ENCODE results near the gene CCDC85B. TPM values are rescaled to one million over a fixed set of nuclear protein-coding genes. Genes with fewer than 3 reads are reported as not detected.

Gene CCDC85B
- total RNA-seq, 1 donor from 2014 or later: 12.8 TPM

- no peak overlapping the region for H3K27ac Mint-ChIP-seq
- no peaks in the 10 kb centered on the region for H3K27me3 Mint-ChIP-seq (ENCODE audit: low read depth)
- H3K9me3 Mint-ChIP-seq: no peaks in the 10 kb centered on the region
- no peak for TF ChIP-seq CTCF (IDR thresholded peaks at IDR 0.05; ENCODE audit: unreplicated experiment)
- no peak overlapping the region for H3K4me3 Mint-ChIP-seq
- H3K4me1 Mint-ChIP-seq: peaks cover 21% of the 10 kb centered on the region
- peaks cover 16% of the 10 kb centered on the region for H3K36me3 Mint-ChIP-seq
- DNase-seq (ENCODE audit: low spot score in 2 of 2, unreplicated experiment in 2 of 2): peak in 1 of 2 experiments; percentile 8
Measured at GRCh38 chr11:65883058-65883761, 7.3 kb upstream of the CCDC85B start.

- Mint-ChIP-seq H3K4me1 (peaks cover 27% of the 10 kb centered on the region), H3K9me3 (no peaks in the 10 kb centered on the region), H3K36me3 (peaks cover 16% of the 10 kb centered on the region), H3K4me3 (no peak overlapping the region), H3K27ac (no peak overlapping the region), H3K27me3 (ENCODE audit: low read depth) (no peaks in the 10 kb centered on the region)
- peak in 1 of 2 experiments; percentile 16 for DNase-seq (ENCODE audit: low spot score in 2 of 2, unreplicated experiment in 2 of 2)
- TF ChIP-seq CTCF (IDR thresholded peaks at IDR 0.05; ENCODE audit: unreplicated experiment): no peak
Measured at GRCh38 chr11:65883786-65884715, 6.4 kb upstream of the CCDC85B start.

- Mint-ChIP-seq H3K36me3 (peaks cover 16% of the 10 kb centered on the region), H3K9me3 (no peaks in the 10 kb centered on the region), H3K4me1 (peaks cover 33% of the 10 kb centered on the region), H3K27ac (peak overlapping the region; percentile 47), H3K27me3 (ENCODE audit: low read depth) (no peaks in the 10 kb centered on the region), H3K4me3 (no peak overlapping the region)
- peak; percentile 58 to 81 for DNase-seq (ENCODE audit: low spot score in 2 of 2, unreplicated experiment in 2 of 2)
- TF ChIP-seq CTCF (IDR thresholded peaks at IDR 0.05; ENCODE audit: unreplicated experiment): peak; percentile 96
Measured at GRCh38 chr11:65884716-65885092, 5.8 kb upstream of the CCDC85B start.

GRCh38 chr11:65885231-65885630, 5.2 kb upstream of the CCDC85B start:
- DNase-seq (ENCODE audit: low spot score in 2 of 2, unreplicated experiment in 2 of 2): no peak
- no peak for TF ChIP-seq CTCF (IDR thresholded peaks at IDR 0.05; ENCODE audit: unreplicated experiment)
- H3K27me3 Mint-ChIP-seq (ENCODE audit: low read depth): no peaks in the 10 kb centered on the region
- H3K36me3 Mint-ChIP-seq: peaks cover 16% of the 10 kb centered on the region
- no peak overlapping the region for H3K27ac Mint-ChIP-seq
- no peak overlapping the region for H3K4me3 Mint-ChIP-seq
- H3K4me1 Mint-ChIP-seq: peaks cover 38% of the 10 kb centered on the region
- no peaks in the 10 kb centered on the region for H3K9me3 Mint-ChIP-seq

- no peak overlapping the region for H3K27ac Mint-ChIP-seq
- peaks cover 40% of the 10 kb centered on the region for H3K4me1 Mint-ChIP-seq
- no peaks in the 10 kb centered on the region for H3K27me3 Mint-ChIP-seq (ENCODE audit: low read depth)
- peak overlapping the region; percentile 97 for H3K4me3 Mint-ChIP-seq
- DNase-seq (ENCODE audit: low spot score in 2 of 2, unreplicated experiment in 2 of 2): no peak
- H3K36me3 Mint-ChIP-seq: peaks cover 16% of the 10 kb centered on the region
- no peak for TF ChIP-seq CTCF (IDR thresholded peaks at IDR 0.05; ENCODE audit: unreplicated experiment)
- no peaks in the 10 kb centered on the region for H3K9me3 Mint-ChIP-seq
Measured at GRCh38 chr11:65885808-65886536, 4.5 kb upstream of the CCDC85B start.

Measured in mesothelial cell of epicardium (in vitro differentiated cells).